Measurements from ENCODE around the gene APC2.
"Not testable (repeated sequence)": the region's sequence is repeated elsewhere in the genome, so short reads cannot be mapped to it uniquely, and the experiment has no call there.

APC2 gene

DNA sequence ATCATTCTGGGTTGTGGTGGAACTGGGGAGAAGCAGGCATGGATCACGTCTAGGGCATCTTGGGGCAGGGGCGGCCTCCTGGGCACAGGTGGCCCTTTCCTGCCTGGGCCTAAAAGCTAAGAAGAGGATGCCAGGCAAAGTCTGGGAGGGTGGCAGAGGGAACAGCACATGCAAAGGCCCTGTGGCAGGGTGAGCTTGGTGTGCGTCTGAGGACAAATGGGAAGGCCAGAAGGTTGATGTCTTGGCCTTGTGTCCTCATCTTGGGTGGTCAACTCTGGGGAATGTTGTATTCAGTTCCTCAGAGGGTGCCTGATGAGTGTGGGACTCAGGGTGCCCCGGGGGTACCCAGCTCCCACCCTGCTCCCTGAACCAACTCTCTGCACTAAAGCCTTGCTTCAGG lies 68.5 kb downstream of the APC2 start:
- H3K4me3 ChIP-seq (ENCODE audit: low read length), result no peak overlapping the region
- DNase-seq (ENCODE audit: low read depth, low spot score), result no peak

- not testable (repeated sequence) for DNase-seq (ENCODE audit: low read depth, low spot score)
Measured at GRCh38 chr19:1519802-1520201, 69.9 kb downstream of the APC2 start.

GRCh38 chr19:1520203-1520780 lies 70.4 kb downstream of the APC2 start:
- DNase-seq (ENCODE audit: low read depth, low spot score), result no peak

More at GRCh38 chr19:1519802-1520201, 69.9 kb downstream of the APC2 start:
- not testable (repeated sequence) for H3K4me3 ChIP-seq (ENCODE audit: low read length)

DNA sequence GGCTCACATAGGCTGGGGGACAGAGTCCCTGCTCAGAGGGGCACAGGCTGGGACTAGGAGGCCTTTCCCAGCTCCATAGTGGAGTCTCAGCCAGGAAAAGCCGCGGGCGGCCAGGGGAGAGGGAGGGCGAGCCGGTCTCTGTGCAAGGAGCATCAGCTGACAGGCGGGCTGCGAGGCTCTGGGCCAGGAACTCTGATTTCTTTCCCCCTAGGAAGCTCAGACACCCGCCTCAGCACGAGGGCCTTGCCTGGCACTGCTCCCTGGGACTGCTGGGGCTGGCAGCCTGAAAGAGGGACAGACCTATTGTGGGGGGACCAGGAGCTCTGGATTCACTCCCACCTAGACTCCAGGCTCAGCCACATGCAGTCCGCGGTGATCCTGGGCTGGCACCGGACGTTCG lies 71.7 kb downstream of the APC2 start:
- DNase-seq (ENCODE audit: low read depth, low spot score), result no peak
- H3K4me3 ChIP-seq (ENCODE audit: low read length), result no peak overlapping the region

More at GRCh38 chr19:1520203-1520780, 70.4 kb downstream of the APC2 start:
- H3K4me3 ChIP-seq (ENCODE audit: low read length), result no peak overlapping the region

- H3K4me3 ChIP-seq (ENCODE audit: low read length), result no peak overlapping the region
- DNase-seq (ENCODE audit: low read depth, low spot score), result no peak
Measured at GRCh38 chr19:1522061-1522460, 72.1 kb downstream of the APC2 start.

DNA sequence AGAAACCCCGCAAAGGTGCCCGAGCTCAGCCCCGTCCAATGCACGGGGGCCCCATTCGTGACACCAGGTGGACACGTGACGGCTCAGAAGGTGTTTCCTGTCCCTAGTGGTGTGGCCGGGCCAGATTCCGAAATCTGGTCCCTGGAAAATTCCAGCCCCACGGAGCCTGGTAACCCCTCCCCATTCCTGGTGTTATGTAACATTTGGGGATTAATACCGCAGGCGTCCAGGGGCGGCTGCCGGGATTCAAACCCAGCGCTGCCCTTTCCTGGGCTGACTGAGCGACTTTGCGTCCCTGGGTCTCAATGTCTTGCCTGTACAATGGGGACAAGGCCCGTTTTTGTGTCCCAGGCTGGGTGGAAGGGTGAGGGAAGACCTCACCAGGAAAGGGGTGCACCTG lies 72.9 kb downstream of the APC2 start:
- no peak for DNase-seq (ENCODE audit: low read depth, low spot score)
- no peak overlapping the region for H3K4me3 ChIP-seq (ENCODE audit: low read length)

Data from Jurkat, Clone E6-1 (cell line).